Left ventricle myocardium superior (tissue), 1 donor: ENCODE data around the gene E4F1. TPM values are rescaled to one million over a fixed set of nuclear protein-coding genes. Genes with fewer than 3 reads are reported as not detected.

Experiments
- ATAC-seq: fragments of 200-7000 bp; cut with Tn5 transposase; one replicate; pipeline ENCODE4 v1.9.1; 2020; ENCODE audit warnings: mild to moderate bottlenecking, moderate library complexity
- DNase-seq: peaks from one replicate; pipeline ENCODE4 v3.0.0-alpha.2; 2020
- intact Hi-C: fragments of 100-400 bp; cut with micrococcal nuclease; formaldehyde crosslinking; loops from one replicate; pipeline ENCODE4 v1.11.0; 2022
- total RNA-seq: library from RNA; stranded (reverse); fragmentation: NEBNext Ultra II Directional; extraction: Animal tissue kit (Norgen Biotek cat#: 25700); gene quantifications from one replicate; pipeline ENCODE4 v1.2.1, GENCODE V29; 2021
- donor health status: DM: no; HTN: yes; CAD: no; lungs with severe emphysema.

The E4F1 gene
- total RNA-seq, 1 donor from 2014 or later, result 14.2 TPM

DNA sequence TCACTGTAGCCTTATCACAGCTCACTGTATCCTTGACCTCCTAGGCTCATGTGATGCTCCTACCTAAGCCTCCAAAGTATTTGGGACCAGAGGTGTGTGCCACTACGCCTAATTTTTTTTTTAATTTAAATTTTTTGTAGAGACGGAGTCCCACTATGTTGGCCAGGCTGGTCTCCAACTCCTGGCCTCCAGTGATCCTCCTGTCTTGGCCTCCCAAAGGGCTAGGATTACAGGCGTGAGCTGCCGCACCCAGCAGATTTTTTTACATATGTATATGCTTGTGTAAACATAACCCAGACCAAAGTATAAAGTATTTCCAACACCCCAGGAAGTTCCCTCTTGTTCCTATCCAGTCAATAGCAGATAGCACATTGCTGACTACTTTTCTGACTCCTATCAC lies 7.1 kb upstream of the E4F1 start:
- intact Hi-C loops, result no loop called here
- DNase-seq (no peak), ATAC-seq (no peak)

GRCh38 chr16:2223942-2224486 lies 623 bp downstream of the E4F1 start:
- intact Hi-C loops, result no loop called here
- ATAC-seq (peak; percentile 53), DNase-seq (no peak)

DNA sequence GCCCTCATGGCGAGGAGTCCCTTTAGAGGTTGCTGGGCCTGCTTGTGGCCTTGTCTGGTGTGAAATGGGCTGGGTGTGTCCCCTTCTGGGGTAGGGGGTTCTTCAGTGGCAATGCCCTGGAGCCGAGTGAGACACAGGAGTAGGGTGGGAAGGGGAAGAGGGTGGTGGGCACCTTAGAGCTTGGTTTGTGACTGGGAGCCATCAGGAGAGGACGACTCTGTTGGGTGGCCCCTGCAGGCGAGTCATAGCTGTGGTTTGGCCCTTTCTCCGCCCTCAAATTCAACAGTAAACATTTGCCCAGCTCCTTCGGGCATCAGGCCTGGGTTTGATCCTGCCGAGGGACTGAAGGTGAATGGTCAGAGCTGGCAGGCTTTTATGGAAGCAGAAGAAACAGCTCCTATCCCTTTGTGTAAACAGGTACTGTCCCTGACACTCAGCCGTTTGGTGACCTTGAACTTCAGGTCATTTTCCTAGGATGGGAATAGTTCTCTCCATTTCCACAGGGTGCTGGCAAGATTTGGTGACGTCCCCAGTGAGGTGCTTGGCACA lies 2.9 kb downstream of the E4F1 start:
- intact Hi-C loops, result no loop called here
- ATAC-seq (no peak), DNase-seq (no peak)

GRCh38 chr16:2226918-2227317 lies 3.5 kb downstream of the E4F1 start:
- DNase-seq, result no peak
- ATAC-seq, result no peak
- intact Hi-C loops, result no loop called here

- ATAC-seq (no peak), DNase-seq (peak; percentile 25)
- intact Hi-C loops, result no loop called here
Measured at GRCh38 chr16:2228161-2228824, 4.9 kb downstream of the E4F1 start.

GRCh38 chr16:2229091-2229490 lies 5.7 kb downstream of the E4F1 start:
- no peak for DNase-seq
- intact Hi-C loops, result no loop called here
- ATAC-seq, result no peak

GRCh38 chr16:2229632-2230250 lies 6.3 kb downstream of the E4F1 start:
- no peak for ATAC-seq
- no peak for DNase-seq
- intact Hi-C loops, result no loop called here

- ATAC-seq (no peak), DNase-seq (no peak)
- intact Hi-C loops, result no loop called here
Measured at GRCh38 chr16:2230376-2230775, 7.0 kb downstream of the E4F1 start.

GRCh38 chr16:2231016-2231931 lies 7.9 kb downstream of the E4F1 start:
- DNase-seq (no peak), ATAC-seq (no peak)
- intact Hi-C loops, result no loop called here

DNA sequence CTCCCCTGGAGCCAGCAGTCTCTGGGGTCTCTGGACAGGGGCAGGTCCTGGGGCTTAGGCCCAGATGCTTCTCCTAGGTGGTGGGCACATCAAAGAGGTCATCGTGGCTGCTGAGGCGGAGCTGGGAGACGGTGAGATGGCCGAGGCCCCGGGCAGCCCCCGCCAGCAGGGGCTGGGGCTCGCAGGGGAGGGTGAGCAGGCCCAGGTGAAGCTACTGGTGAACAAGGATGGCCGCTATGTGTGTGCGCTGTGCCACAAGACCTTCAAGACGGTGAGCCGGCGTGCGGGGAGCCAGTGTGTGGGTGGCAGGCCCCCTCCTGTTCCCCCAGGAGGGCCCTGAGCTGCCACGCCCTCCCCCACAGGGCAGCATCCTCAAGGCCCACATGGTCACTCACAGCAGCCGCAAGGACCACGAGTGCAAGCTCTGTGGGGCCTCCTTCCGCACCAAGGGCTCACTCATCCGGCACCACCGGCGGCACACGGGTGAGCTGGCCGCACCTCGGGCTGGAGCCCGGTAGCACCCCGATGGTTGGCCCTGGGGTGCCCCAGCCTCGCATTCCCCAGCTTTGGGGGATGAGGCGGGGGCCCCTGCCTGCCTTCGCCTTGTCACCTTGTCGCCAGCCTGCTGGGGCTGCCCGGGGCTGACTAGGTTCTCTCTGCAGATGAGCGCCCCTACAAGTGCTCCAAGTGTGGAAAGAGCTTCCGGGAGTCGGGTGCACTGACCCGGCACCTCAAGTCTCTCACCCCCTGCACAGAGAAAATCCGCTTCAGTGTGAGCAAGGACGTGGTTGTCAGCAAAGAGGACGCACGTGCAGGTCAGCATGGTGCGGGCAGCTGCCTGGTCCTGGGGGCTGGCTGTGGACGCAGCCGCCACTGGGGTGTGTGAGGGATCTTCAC lies 9.0 kb downstream of the E4F1 start:
- no peak for ATAC-seq
- no peak for DNase-seq
- intact Hi-C loops, result no loop called here

- intact Hi-C loops, result no loop called here
- no peak for ATAC-seq
- peak; percentile 22 for DNase-seq
Measured at GRCh38 chr16:2233046-2233775, 9.8 kb downstream of the E4F1 start.

DNA sequence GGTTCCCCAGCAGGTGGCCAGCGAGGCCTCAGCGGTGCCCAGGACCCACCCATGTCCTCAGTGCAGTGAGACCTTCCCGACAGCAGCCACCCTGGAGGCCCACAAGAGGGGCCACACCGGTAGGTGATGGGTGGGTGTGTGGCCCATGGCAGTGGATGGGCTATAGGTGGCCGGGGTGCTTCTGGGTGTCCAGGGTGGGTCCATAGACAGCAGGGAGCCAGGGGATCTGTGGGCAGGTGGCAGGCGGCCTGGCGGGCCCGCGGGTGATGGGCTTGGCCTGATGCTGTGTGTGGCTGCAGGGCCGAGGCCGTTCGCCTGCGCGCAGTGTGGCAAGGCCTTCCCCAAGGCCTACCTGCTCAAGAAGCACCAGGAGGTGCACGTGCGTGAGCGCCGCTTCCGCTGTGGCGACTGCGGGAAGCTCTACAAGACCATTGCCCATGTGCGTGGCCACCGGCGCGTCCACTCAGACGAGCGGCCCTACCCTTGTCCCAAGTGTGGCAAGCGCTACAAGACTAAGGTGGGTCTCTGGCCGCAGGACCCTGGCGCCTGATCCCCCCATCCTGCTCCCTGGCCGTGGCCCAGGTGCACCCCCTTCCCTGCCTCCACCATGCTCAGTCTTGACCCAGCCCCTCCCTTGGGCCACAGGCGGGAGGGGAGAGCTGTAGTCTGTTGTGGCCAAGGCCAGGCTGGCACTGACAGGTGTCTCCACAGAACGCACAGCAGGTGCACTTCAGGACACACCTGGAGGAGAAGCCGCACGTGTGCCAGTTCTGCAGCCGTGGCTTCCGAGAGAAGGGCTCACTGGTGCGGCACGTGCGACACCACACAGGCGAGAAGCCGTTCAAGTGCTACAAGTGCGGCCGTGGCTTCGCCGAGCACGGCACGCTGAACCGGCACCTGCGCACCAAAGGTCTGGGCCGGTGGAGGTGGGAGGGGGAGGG lies 10.8 kb downstream of the E4F1 start:
- intact Hi-C loops, result no loop called here
- DNase-seq (peak; percentile 27), ATAC-seq (no peak)

- ATAC-seq (no peak), DNase-seq (peak; percentile 26)
- intact Hi-C loops, result no loop called here
Measured at GRCh38 chr16:2234813-2235170, 11.4 kb downstream of the E4F1 start.

- no peak for DNase-seq
- ATAC-seq, result no peak
Measured at GRCh38 chr16:2235234-2235651, 11.9 kb downstream of the E4F1 start.

GRCh38 chr16:2235695-2236336 lies 12.4 kb downstream of the E4F1 start:
- intact Hi-C loops, result no loop called here
- ATAC-seq (no peak), DNase-seq (peak; percentile 32)

More at GRCh38 chr16:2235234-2235651, 11.9 kb downstream of the E4F1 start:
- intact Hi-C loops, result no loop called here

GRCh38 chr16:2236337-2237101 lies 13.1 kb downstream of the E4F1 start, which contains the start of gene DNASE1L2:
TSS of gene DNASE1L2 (plus strand) at chr16:2236444. CDS start at chr16:2236817, 373 bp downstream.
- DNase-seq, result peak; percentile 58
- intact Hi-C loops, result no loop called here
- ATAC-seq, result peak; percentile 38
